ENCODE measurements around the gene MAEA.

Gene MAEA

GRCh38 chr4:1249731-1250526 lies 39.8 kb upstream of the MAEA start:
- DNase-seq (ENCODE audit: low spot score), result no peak

GRCh38 chr4:1250527-1250812 lies 39.2 kb upstream of the MAEA start:
- no peak for DNase-seq (ENCODE audit: low spot score)

- no peak for DNase-seq (ENCODE audit: low spot score)
Observed at GRCh38 chr4:1250921-1251772, 38.5 kb upstream of the MAEA start.

GRCh38 chr4:1251773-1252066 lies 38.0 kb upstream of the MAEA start:
- DNase-seq (ENCODE audit: low spot score), result no peak

GRCh38 chr4:1252928-1253492 lies 36.7 kb upstream of the MAEA start:
- DNase-seq (ENCODE audit: low spot score), result no peak

GRCh38 chr4:1253831-1254230 lies 35.9 kb upstream of the MAEA start:
- DNase-seq (ENCODE audit: low spot score), result no peak

GRCh38 chr4:1255151-1255550 lies 34.5 kb upstream of the MAEA start:
- DNase-seq (ENCODE audit: low spot score), result no peak

GRCh38 chr4:1255699-1256098 lies 34.0 kb upstream of the MAEA start:
- no peak for DNase-seq (ENCODE audit: low spot score)

- DNase-seq (ENCODE audit: low spot score), result no peak
Observed at GRCh38 chr4:1258457-1258856, 31.2 kb upstream of the MAEA start.

- no peak for DNase-seq (ENCODE audit: low spot score)
Observed at GRCh38 chr4:1259966-1260365, 29.7 kb upstream of the MAEA start.

- DNase-seq (ENCODE audit: low spot score), result no peak
Observed at GRCh38 chr4:1260418-1261106, 29.1 kb upstream of the MAEA start.

GRCh38 chr4:1261107-1261928 lies 28.4 kb upstream of the MAEA start:
- DNase-seq (ENCODE audit: low spot score), result no peak

GRCh38 chr4:1264942-1265341 lies 24.7 kb upstream of the MAEA start:
- DNase-seq (ENCODE audit: low spot score), result no peak

- no peak for DNase-seq (ENCODE audit: low spot score)
Observed at GRCh38 chr4:1265351-1265750, 24.3 kb upstream of the MAEA start.

GRCh38 chr4:1266881-1267763 lies 22.6 kb upstream of the MAEA start:
- no peak for DNase-seq (ENCODE audit: low spot score)

GRCh38 chr4:1269209-1269608 lies 20.5 kb upstream of the MAEA start:
- DNase-seq (ENCODE audit: low spot score), result no peak

- no peak for DNase-seq (ENCODE audit: low spot score)
Observed at GRCh38 chr4:1271686-1272085, 18.0 kb upstream of the MAEA start.

GRCh38 chr4:1274871-1275270 lies 14.8 kb upstream of the MAEA start:
- no peak for DNase-seq (ENCODE audit: low spot score)

GRCh38 chr4:1276984-1277383 lies 12.7 kb upstream of the MAEA start:
- no peak for DNase-seq (ENCODE audit: low spot score)

GRCh38 chr4:1277667-1278665 lies 11.7 kb upstream of the MAEA start:
- no peak for DNase-seq (ENCODE audit: low spot score)
